ENCODE data around the gene FAM168B. TPM values are rescaled to one million over a fixed set of nuclear protein-coding genes. Genes with fewer than 3 reads are reported as not detected.

Gene FAM168B
- total RNA-seq, 1 experiment from 2014 or later = 79.6 TPM

DNA sequence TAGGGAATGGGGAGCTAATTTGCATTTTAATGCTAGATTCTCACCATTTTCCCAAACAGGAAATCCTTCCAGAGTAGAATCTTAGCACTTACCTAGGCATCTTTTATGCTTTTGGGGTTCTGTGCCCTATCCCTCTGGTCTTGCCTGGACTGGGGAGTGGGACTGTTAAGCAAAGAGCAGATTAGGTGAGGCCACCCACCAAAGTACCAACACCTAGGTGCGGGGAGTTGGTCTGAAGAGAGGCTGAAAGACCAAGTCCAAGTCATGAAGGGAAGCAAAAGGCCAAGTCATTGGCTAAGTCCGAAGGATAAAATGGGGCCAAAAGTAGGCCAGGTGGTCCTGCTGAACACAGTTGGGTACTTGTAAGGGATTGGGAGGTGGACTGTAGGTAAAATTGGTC lies 86.7 kb downstream of the FAM168B start:
- H3K79me2 ChIP-seq (ENCODE audit: low read depth) = no peaks in the 10 kb centered on the region
- no peaks in the 10 kb centered on the region for H3K4me1 ChIP-seq (replicated peaks; ENCODE audit: insufficient read depth)
- intact Hi-C loops (cut with micrococcal nuclease; ENCODE audit: unreplicated experiment) = no loop called here
- no peaks in the 10 kb centered on the region for H3K9me3 ChIP-seq (ENCODE audit: insufficient read depth, low read depth)
- H3F3A ChIP-seq (ENCODE audit: insufficient read depth, low read depth) = no peaks in the 10 kb centered on the region
- no peaks in the 10 kb centered on the region for H3K9me2 ChIP-seq (ENCODE audit: insufficient read depth)
- H3K36me3 ChIP-seq (ENCODE audit: low read depth) = no peaks in the 10 kb centered on the region
- no peaks in the 10 kb centered on the region for H3K27me3 ChIP-seq (ENCODE audit: insufficient read depth, low read depth)
- no peak for DNase-seq
- POLR2A ChIA-PET (ENCODE audit: unreplicated experiment) = no interaction called here
- H3K4me2 ChIP-seq = no peak overlapping the region
- H3K4me3 ChIP-seq = no peak overlapping the region
- BruUV-seq (replicated peaks) = no TSS peak
- TF ChIP-seq EZH2 (IDR thresholded peaks at IDR 0.05; ENCODE audit: low read depth) = no peak
- TF ChIP-seq, protein P1, sequence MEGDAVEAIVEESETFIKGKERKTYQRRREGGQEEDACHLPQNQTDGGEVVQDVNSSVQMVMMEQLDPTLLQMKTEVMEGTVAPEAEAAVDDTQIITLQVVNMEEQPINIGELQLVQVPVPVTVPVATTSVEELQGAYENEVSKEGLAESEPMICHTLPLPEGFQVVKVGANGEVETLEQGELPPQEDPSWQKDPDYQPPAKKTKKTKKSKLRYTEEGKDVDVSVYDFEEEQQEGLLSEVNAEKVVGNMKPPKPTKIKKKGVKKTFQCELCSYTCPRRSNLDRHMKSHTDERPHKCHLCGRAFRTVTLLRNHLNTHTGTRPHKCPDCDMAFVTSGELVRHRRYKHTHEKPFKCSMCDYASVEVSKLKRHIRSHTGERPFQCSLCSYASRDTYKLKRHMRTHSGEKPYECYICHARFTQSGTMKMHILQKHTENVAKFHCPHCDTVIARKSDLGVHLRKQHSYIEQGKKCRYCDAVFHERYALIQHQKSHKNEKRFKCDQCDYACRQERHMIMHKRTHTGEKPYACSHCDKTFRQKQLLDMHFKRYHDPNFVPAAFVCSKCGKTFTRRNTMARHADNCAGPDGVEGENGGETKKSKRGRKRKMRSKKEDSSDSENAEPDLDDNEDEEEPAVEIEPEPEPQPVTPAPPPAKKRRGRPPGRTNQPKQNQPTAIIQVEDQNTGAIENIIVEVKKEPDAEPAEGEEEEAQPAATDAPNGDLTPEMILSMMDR (conservative IDR thresholded peaks at IDR 0.05) = no peak
- no peaks in the 10 kb centered on the region for H4K20me1 ChIP-seq (ENCODE audit: insufficient read depth)
- H3K27ac ChIP-seq = no peak overlapping the region
- H2AFZ ChIP-seq = no peak overlapping the region
- CTCF ChIA-PET = no interaction called here

DNA sequence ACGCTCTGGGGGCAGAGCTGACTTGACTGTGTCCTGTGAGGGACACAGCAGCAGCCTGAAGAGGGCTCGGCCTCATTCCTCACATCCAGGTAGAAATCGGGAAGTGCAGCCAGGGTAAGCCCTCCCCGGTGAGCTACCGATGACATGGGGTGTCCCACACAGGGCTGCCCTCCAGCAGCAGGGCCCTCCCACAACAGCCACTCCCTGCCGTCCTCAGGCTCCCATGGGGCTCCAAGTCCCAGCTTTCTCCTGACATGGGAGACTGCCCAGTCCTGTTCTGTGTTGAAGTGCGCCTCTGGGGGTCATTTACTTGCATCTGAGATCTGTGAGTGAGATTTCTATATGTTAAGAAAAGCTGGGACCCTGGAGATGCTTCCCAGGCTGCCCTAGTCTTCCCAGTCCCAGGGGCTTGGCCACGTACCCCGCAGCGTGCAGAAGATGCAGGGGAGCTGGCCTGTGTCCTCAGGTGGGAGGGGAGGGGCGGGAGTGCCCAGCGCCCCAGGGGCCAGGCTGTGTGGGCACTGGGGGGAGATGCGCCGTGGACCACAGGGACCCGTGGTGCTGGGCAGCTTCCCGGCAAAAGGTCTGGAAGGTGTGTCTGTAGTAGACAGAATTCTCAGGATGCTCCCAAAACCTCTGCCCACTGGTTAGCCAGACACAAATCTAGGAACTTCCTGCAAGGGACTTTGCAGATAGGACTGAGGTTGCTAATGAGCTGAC lies 87.9 kb downstream of the FAM168B start:
- Histone ChIP-seq H3K4me2 (no peak overlapping the region), H3K27ac (no peak overlapping the region), H3K27me3 (ENCODE audit: insufficient read depth, low read depth) (no peaks in the 10 kb centered on the region), H3K36me3 (ENCODE audit: low read depth) (no peaks in the 10 kb centered on the region), H3K79me2 (ENCODE audit: low read depth) (no peaks in the 10 kb centered on the region), H3K9me2 (ENCODE audit: insufficient read depth) (no peaks in the 10 kb centered on the region), H4K20me1 (ENCODE audit: insufficient read depth) (no peaks in the 10 kb centered on the region), H3K4me3 (no peak overlapping the region), H3F3A (ENCODE audit: insufficient read depth, low read depth) (no peaks in the 10 kb centered on the region), H3K9me3 (ENCODE audit: insufficient read depth, low read depth) (no peaks in the 10 kb centered on the region), H3K4me1 (replicated peaks; ENCODE audit: insufficient read depth) (no peaks in the 10 kb centered on the region), H2AFZ (no peak overlapping the region)
- CTCF ChIA-PET = no interaction called here
- no TSS peak for BruUV-seq (replicated peaks)
- intact Hi-C loops (cut with micrococcal nuclease; ENCODE audit: unreplicated experiment) = no loop called here
- no peak for DNase-seq
- no peak for TF ChIP-seq EZH2 (IDR thresholded peaks at IDR 0.05; ENCODE audit: low read depth)
- TF ChIP-seq, protein P1 (conservative IDR thresholded peaks at IDR 0.05) = no peak
- POLR2A ChIA-PET (ENCODE audit: unreplicated experiment) = no interaction called here

DNA sequence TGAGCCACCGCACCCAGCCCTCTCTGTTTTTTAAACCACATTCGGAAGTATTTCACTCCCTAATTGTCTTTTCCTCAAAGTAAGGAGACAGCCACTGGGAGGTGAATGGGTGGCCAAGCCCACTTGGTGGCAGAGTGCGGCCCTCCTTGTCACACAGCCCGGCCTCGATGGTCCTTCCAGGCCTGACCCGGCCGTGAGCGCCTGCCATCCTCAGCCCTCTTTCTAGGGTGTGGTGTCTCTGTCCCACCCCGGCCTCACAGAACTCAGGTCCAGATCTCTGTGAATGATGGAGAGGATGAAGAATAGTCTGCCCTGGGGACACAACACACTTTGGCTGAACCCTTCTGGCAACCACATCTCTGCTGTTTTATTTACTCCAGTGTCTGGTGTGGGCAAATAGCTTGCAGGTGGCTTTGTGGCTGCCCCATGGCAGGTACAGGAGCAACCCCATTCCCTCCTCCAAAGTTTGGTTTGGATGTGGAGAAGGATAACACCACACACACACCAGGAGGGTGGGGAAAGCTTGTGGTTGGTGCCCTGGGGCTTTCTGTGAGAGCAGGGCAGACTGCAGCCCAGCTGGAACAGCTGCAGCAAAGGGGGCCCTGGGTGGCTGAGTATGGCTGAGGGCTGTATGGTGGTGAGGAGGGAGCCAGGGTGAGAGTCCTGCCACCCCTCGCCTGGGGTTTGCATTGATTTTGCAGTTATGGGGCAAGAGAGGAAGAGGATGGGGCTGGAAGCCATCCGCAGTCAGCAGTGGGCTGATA lies 88.6 kb downstream of the FAM168B start:
- no peaks in the 10 kb centered on the region for H3K9me2 ChIP-seq (ENCODE audit: insufficient read depth)
- no peaks in the 10 kb centered on the region for H3K4me1 ChIP-seq (replicated peaks; ENCODE audit: insufficient read depth)
- CTCF ChIA-PET = no interaction called here
- no peak overlapping the region for H2AFZ ChIP-seq
- POLR2A ChIA-PET (ENCODE audit: unreplicated experiment) = no interaction called here
- DNase-seq = no peak
- no peaks in the 10 kb centered on the region for H3K79me2 ChIP-seq (ENCODE audit: low read depth)
- no peaks in the 10 kb centered on the region for H3K27me3 ChIP-seq (ENCODE audit: insufficient read depth, low read depth)
- no peak overlapping the region for H3K27ac ChIP-seq
- H3K9me3 ChIP-seq (ENCODE audit: insufficient read depth, low read depth) = no peaks in the 10 kb centered on the region
- H3F3A ChIP-seq (ENCODE audit: insufficient read depth, low read depth) = no peaks in the 10 kb centered on the region
- H4K20me1 ChIP-seq (ENCODE audit: insufficient read depth) = no peaks in the 10 kb centered on the region
- intact Hi-C loops (cut with micrococcal nuclease; ENCODE audit: unreplicated experiment) = no loop called here
- no peak overlapping the region for H3K4me2 ChIP-seq
- no peak for TF ChIP-seq EZH2 (IDR thresholded peaks at IDR 0.05; ENCODE audit: low read depth)
- TF ChIP-seq, protein P1 (conservative IDR thresholded peaks at IDR 0.05) = no peak
- BruUV-seq (replicated peaks) = no TSS peak
- H3K36me3 ChIP-seq (ENCODE audit: low read depth) = no peaks in the 10 kb centered on the region
- no peak overlapping the region for H3K4me3 ChIP-seq
